Measurements from ENCODE around the gene TMEM151B. TPM values are rescaled to one million over a fixed set of nuclear protein-coding genes. Genes with fewer than 3 reads are reported as not detected.

Gene TMEM151B
- total RNA-seq, 1 experiment from 2014 or later = not detected

- no peaks in the 10 kb centered on the region for H3K9me3 ChIP-seq (ENCODE audit: low read length)
- H3K27me3 ChIP-seq (ENCODE audit: low read length) = peaks cover 10% of the 10 kb centered on the region; the same call in 1 of the 2 replicates
- ChIA-PET POLR2A (ENCODE audit: unreplicated experiment) (interaction anchor here (0.6 kb wide), 1 partner anchor 67 kb away, joined by 5 read pairs; no protein-coding TSS in a partner anchor), CTCF (interaction anchor here (1.6 kb wide), 1 partner anchor 71 kb away, joined by 7 read pairs; no protein-coding TSS in a partner anchor)
- no peak overlapping the region for H3K4me2 ChIP-seq (ENCODE audit: low read length)
- no peak overlapping the region for H3K27ac ChIP-seq (ENCODE audit: low read length)
- H3K9ac ChIP-seq (ENCODE audit: low read length) = no peak overlapping the region
- peaks cover 5% of the 10 kb centered on the region; the same call in 1 of the 2 replicates for H3K4me1 ChIP-seq (ENCODE audit: insufficient read depth, low read length)
- TF ChIP-seq EZH2 (IDR thresholded peaks at IDR 0.05; ENCODE audit: low read length, unreplicated experiment) (no peak), EZH2phosphoT487 (IDR thresholded peaks at IDR 0.05; ENCODE audit: borderline replicate concordance, low read length) (no peak), CTCF (conservative IDR thresholded peaks at IDR 0.05; ENCODE audit: low read depth, low read length) (peak; percentile 88)
- H4K20me1 ChIP-seq (ENCODE audit: low read length) = no peaks in the 10 kb centered on the region
- H3K9me2 ChIP-seq (replicated peaks; ENCODE audit: low read length) = no peaks in the 10 kb centered on the region
- intact Hi-C loops (cut with micrococcal nuclease) = loop anchor here (1.0 to 2.0 kb wide), 3 partner anchors 70 to 242 kb away; no protein-coding TSS in a partner anchor
- no peaks in the 10 kb centered on the region for H3F3A ChIP-seq (ENCODE audit: low read length, unreplicated experiment)
- DNase-seq = peak; percentile 80
- BruUV-seq (replicated peaks) = no TSS peak
- H3K36me3 ChIP-seq (ENCODE audit: low read depth, low read length) = no peaks in the 10 kb centered on the region
- H2AFZ ChIP-seq (ENCODE audit: low read length) = no peak overlapping the region
- H3K4me3 ChIP-seq (ENCODE audit: low read length) = no peak overlapping the region
- H3K79me2 ChIP-seq (ENCODE audit: low read length) = no peaks in the 10 kb centered on the region
- ATAC-seq = peak; percentile 73
These were observed 68.2 kb downstream of the TMEM151B start for GRCh38 chr6:44338228-44339122.

GRCh38 chr6:44339301-44339700, 69.1 kb downstream of the TMEM151B start:
- peaks cover 5% of the 10 kb centered on the region; the same call in 1 of the 2 replicates for H3K4me1 ChIP-seq (ENCODE audit: insufficient read depth, low read length)
- no peak overlapping the region for H2AFZ ChIP-seq (ENCODE audit: low read length)
- intact Hi-C loops (cut with micrococcal nuclease) = loop anchor here (2.0 kb wide), 2 partner anchors 166 to 242 kb away; no protein-coding TSS in a partner anchor
- H3K9me2 ChIP-seq (replicated peaks; ENCODE audit: low read length) = no peaks in the 10 kb centered on the region
- peaks cover 15% of the 10 kb centered on the region; the same call in 1 of the 2 replicates for H3K27me3 ChIP-seq (ENCODE audit: low read length)
- no peaks in the 10 kb centered on the region for H3F3A ChIP-seq (ENCODE audit: low read length, unreplicated experiment)
- POLR2A ChIA-PET (ENCODE audit: unreplicated experiment) = no interaction called here
- H3K4me2 ChIP-seq (ENCODE audit: low read length) = 0 out of 2 replicates have a peak overlapping the region, but pooled peaks have one; percentile 22
- H4K20me1 ChIP-seq (ENCODE audit: low read length) = no peaks in the 10 kb centered on the region
- no peak overlapping the region for H3K4me3 ChIP-seq (ENCODE audit: low read length)
- ATAC-seq (0 out of 2 replicates have a peak, but pooled peaks have one; percentile 14), DNase-seq (no peak)
- TF ChIP-seq EZH2phosphoT487 (IDR thresholded peaks at IDR 0.05; ENCODE audit: borderline replicate concordance, low read length) (no peak), CTCF (conservative IDR thresholded peaks at IDR 0.05; ENCODE audit: low read depth, low read length) (no peak), EZH2 (IDR thresholded peaks at IDR 0.05; ENCODE audit: low read length, unreplicated experiment) (no peak)
- no peak overlapping the region for H3K9ac ChIP-seq (ENCODE audit: low read length)
- no peaks in the 10 kb centered on the region for H3K79me2 ChIP-seq (ENCODE audit: low read length)
- BruUV-seq (replicated peaks) = no TSS peak
- CTCF ChIA-PET = interaction anchor here (0.6 to 1.6 kb wide), 2 partner anchors 8 to 71 kb away, joined by 4 to 7 read pairs; no protein-coding TSS in a partner anchor
- no peak overlapping the region for H3K27ac ChIP-seq (ENCODE audit: low read length)
- H3K9me3 ChIP-seq (ENCODE audit: low read length) = no peaks in the 10 kb centered on the region
- H3K36me3 ChIP-seq (ENCODE audit: low read depth, low read length) = no peaks in the 10 kb centered on the region

All from PC-3 (cell line).